ENCODE data around the gene STAM2. TPM values are rescaled to one million over a fixed set of nuclear protein-coding genes. Genes with fewer than 3 reads are reported as not detected.

The STAM2 gene
- polyA plus RNA-seq, 10 donors, result 16.5 to 29.2 (median 22.1) TPM

- no peak for DNase-seq
Measured at GRCh38 chr2:152075461-152076050, 100.0 kb downstream of the STAM2 start.

GRCh38 chr2:152072011-152072410, 103.6 kb downstream of the STAM2 start:
- DNase-seq, result no peak

GRCh38 chr2:152071518-152071917, 104.0 kb downstream of the STAM2 start:
- no peak for DNase-seq

GRCh38 chr2:152071092-152071491, 104.5 kb downstream of the STAM2 start:
- DNase-seq, result peak in 1 of 3 donors; percentile 48

GRCh38 chr2:152068226-152068625, 107.3 kb downstream of the STAM2 start:
- DNase-seq, result no peak

- DNase-seq, result no peak
Measured at GRCh38 chr2:152067823-152068222, 107.7 kb downstream of the STAM2 start.

Other genes with a start within 250 kb of the STAM2 start
- 1 to 10 TPM; 3.9 to 8.0 (median 5.3) TPM for gene CACNB4, start 76.7 kb downstream of the STAM2 start, polyA plus RNA-seq (ENCODE audit: insufficient read length in 10 of 10)
- gene FMNL2, start 159.4 kb upstream of the STAM2 start, polyA plus RNA-seq (ENCODE audit: insufficient read length in 10 of 10), result 10 to 100 TPM; 21.4 to 41.1 (median 26.5) TPM

Measured in muscle of back (tissue), 11 donors.